GM21717 (cell line): ENCODE data around the gene LCP1.

Experiments
- ATAC-seq: cut with Tn5 transposase; IDR thresholded peaks from one replicate; pipeline ENCODE4 v1.9.1; 2021; ENCODE audit warnings: mild to moderate bottlenecking, moderate library complexity; ENCODE audit not compliant: unreplicated experiment

LCP1 gene

GRCh38 chr13:46129955-46130618 lies 51.9 kb downstream of the LCP1 start:
- ATAC-seq = no peak

GRCh38 chr13:46129124-46129523 lies 52.9 kb downstream of the LCP1 start:
- no peak for ATAC-seq

- ATAC-seq = no peak
Observed at GRCh38 chr13:46127358-46128023, 54.5 kb downstream of the LCP1 start.

DNA sequence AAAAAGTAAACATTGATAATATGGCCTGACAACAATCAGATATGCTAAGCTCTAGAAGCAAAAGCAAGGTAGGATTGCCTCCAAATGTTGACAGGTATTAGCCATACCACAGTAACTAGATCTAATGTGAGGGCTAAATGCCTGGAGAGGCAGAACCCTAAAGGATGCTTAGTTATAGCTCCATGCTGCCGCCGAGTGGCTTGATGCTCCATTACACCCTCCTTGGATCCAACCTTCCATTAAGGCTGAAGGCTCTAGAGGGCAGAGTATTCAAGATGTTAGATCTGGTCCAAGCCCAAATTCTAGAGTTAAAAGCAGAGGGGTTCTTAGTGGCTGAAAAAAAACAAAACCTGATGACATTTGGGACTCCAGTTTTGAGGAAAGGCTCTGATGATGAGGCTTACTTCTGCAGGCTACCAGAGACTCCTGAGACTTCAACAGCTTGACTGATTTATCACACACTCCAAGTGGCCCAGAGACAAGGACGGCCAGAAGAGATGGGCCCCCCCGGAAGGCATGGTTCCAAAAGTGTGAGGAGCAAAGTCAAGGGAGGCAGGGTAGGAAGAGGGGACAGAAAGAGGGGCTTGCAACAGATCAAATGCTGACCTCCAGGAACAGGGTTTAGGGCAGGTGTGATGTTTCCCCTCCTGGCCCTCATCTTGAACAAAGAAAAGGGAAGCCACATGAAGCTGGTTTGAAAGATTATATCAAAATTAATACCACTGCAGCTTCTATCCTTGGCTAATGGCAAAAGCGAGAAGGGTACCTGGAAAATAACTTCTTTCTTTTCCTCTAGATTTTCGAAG lies 55.2 kb downstream of the LCP1 start:
- ATAC-seq = peak; percentile 64

DNA sequence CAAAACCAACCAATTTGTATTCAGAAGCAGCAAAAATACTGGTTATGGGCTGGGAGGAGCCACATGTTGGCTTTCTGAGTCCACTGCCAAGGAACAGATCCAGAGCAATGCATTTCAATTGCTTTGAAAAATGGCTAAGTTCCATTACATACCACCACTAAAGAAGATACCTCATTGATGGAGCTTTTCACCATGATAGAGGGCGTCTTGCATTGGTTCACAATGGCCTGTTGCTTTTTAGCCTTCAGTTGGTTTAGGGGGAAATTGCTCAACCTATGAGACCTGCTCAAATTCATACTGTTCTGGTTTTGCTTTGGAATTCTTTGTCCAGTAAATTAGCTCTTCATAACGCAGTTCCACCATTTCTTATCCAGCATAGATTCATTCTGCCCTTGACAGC lies 55.9 kb downstream of the LCP1 start:
- ATAC-seq = no peak

DNA sequence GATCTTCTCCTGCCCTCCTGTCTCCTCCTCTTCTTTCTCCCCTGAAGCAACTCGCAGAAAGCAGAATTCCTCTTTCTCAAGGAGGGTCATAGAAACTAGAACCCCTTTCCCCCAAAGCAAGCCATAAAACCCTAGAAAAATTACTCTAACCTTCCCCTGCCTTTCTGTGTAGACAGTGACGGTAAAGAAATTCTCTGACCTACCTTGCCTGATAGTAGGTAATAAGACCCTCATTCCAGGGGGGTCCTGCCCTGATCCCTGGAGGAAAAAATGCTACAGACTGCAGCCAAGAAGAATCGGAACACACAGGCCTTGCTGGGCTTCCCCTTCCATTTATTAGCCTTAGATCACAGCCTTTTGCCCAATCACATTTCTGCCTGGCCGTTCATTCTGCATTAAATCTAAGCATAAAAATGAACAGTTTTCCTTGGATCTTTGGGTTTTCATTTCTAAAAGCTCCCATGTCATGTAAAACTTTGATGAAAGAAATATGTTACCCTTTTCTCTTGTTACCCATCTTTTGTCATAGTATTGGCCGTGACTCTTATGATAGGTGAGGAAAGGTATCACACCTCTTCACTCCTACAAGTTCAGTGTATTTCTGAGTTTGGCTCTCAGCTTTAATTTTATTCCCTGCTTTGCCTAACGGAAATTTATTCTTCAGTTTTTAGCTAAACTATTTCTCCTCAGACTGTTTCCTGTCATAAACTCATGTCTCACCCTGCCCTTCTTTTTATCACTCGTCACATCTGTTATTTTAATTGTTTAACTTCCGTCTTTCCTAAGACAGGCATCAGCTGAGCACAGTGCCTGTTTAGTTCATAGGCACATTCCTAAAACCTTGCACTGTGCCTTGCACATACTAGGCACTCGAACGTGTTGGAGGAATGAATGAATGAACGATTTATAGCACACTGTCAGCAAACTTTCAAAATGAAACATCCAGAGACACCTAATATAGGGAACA lies 56.7 kb downstream of the LCP1 start:
- ATAC-seq = no peak

DNA sequence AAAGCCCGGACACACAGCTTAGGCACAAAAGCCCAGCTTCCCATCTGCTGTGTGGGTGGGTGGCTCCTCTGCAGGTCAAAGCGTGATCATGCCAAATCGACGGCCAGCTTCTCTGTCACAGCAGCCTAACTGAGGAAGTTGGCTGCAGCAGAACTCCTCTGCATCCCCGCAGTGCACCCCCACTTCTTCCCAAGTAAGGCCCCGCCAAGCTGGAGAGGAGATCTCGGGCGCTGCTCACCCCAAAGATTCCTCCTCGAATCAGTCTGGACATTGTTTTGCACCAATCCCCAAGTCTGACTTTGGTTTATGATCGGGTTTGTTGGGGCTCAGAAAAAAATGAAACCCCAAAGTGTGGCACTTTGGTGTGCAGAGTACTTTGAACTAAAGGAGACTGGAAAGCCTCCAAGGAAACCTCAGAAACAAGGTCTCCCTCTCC lies 57.4 kb downstream of the LCP1 start:
- ATAC-seq = no peak

DNA sequence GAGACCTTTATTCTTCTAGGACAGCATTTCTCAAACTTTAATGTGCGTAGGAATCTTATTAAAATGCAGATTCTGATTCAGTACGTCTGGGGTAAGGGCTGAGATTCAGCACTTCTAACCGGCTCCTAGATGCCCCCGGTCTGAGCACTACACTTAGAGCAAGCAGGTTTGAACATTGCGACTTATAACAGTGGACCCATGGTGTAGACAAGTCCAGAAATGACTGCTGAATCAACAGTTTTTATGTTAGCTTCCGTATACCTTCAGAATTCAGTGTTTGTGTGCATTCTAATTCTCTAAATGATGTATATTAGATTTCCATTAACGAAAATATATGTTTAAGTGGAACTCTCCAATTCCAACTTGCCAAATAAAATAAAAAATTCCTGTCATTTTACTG lies 59.7 kb downstream of the LCP1 start:
- no peak for ATAC-seq

GRCh38 chr13:46121597-46122163 lies 60.3 kb downstream of the LCP1 start:
- no peak for ATAC-seq

DNA sequence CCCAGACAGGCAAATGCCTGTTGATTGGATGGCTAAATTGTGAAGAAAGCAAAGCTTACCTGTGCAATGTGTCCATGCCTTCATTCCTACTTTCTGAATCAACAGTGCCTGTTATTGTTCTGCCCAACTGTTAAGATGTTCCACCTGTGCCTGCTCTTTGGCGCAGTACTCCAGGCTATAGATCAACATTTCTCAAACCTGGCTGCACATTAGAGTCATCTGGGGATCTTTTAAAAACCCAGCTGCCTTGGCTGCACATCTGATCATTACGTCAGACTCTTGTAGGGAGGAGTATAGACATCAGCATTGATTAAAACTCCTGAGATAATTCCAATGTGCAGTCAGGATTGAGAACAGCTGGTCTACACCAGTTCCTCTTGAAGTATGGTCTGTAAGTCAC lies 60.9 kb downstream of the LCP1 start:
- ATAC-seq = no peak

DNA sequence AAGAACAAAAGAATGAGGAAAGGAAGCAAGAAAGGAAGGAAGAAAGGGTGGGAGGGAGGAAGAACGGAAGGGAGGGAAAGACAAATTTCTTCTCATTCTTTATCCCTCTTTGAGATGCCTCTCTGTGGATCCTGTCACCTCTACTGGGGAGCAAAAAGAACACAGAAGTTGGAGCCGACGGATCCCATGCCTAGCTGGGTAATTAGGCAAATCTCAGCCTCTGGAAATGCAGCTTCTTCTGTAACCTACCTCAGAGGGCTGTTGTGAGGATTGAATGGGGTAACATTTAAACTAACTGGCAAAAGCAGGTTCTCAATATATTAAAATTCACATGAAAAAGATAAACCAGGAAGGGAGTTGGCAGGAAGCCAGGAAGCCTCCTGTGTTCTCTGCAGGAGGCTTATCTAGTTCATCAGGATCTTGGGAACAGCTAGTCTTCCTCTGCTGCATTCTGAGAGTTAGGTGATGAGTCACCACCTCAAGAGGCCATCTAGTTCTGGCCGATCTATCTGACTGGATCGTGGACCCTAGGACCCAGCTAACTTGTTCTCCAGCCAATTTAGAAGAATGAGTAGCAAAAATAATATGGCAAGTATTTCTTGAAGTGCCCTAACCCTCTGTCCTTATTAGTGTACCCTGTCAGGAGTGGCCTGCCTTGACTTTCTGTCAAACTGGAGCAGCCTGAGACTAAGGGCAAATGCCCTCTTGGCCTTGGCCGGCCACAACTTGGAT lies 61.9 kb downstream of the LCP1 start:
- no peak for ATAC-seq

- ATAC-seq = no peak
Observed at GRCh38 chr13:46116653-46117502, 65.1 kb downstream of the LCP1 start.

- no peak for ATAC-seq
Observed at GRCh38 chr13:46114613-46115012, 67.4 kb downstream of the LCP1 start.

GRCh38 chr13:46113596-46113995 lies 68.4 kb downstream of the LCP1 start:
- ATAC-seq = no peak

DNA sequence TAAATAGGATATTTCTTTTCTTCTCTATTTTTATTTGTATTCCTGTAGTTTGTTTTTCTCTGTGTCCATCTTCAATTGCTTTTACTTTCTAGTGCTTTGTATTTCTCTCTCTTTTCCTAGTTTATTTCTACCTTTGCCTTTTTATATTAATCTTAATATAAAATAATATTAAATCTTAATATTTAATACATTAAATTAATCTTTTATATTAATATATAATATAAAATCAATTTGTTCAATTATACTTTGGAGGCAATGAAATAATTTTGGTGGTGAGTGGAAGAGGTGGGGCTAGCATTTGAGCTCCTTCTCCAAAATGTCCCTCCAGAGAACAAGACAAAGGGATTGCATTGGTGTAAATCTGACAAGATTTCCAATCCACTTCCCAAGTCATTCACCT lies 70.8 kb downstream of the LCP1 start:
- no peak for ATAC-seq

GRCh38 chr13:46109451-46109850 lies 72.5 kb downstream of the LCP1 start:
- no peak for ATAC-seq

GRCh38 chr13:46106839-46107371 lies 75.1 kb downstream of the LCP1 start:
- ATAC-seq = no peak

DNA sequence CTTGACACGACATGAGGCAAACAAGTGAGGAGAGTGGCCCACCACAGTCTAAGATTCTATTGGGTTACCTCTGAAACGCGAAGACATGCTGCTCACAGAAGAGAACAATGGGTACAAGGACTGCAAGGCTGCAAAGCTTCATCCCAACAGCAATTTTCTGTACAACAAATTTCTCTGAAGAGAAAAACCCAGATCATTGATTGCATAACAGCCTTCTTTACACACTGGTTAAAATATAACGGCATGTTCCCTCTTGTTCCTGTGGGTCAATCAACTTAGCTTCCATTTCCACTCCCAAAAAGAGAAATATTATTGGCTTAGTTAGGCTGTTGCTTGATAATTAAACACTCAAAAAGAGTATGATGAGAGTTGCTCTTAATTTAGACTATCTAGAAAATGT lies 77.1 kb downstream of the LCP1 start, which contains the start of gene CPB2:
Gene CPB2 (minus strand): TSS at position 166 of the 400 bp plus-strand sequence. CDS start 24 bp downstream, at position 142.
- no peak for ATAC-seq
